ENCODE results near the gene PCNX3.

Gene PCNX3

DNA sequence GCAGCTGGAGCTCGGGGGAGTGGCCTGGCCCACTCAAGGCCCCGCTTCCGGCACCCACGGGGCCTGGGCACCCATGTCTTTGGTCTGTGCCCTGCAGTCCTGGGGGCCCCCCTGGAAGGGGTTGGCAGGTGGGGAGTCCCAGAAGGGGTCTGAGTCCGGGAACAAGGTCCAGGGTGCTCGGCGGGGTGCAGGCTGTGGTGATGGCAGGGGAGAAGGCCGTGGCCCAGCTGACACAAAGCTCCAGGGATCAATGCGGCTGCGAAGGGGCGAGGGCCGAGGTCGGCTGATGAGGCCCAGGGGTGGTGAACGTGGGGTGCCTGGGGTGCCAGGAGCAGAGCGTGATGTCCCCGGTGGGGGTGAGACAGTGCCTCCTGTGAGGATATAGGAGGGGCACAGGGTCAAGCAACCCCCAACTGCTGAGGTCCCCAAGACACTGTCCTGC, 17.3 kb upstream of the PCNX3 start:
- DNase-seq (ENCODE audit: low read depth, low spot score) = no peak

- no peak for DNase-seq (ENCODE audit: low read depth, low spot score)
Observed at GRCh38 chr11:65599216-65599954, 16.2 kb upstream of the PCNX3 start.

DNA sequence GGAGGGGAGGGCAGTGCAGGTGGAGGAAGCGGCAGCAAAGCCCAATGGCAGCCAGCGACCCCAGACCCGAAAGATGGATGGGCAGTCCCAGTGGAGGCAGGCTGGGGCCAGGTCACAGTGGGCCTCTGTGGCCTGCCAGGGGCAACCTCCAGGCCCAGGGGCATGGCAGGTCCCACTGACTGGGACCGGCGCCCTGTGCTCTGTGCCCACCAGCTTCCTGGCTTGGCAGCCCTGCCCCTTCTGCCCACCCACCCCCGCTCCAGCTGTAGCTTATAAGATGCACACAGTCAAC, 15.7 kb upstream of the PCNX3 start:
- no peak for DNase-seq (ENCODE audit: low read depth, low spot score)

- no peak for DNase-seq (ENCODE audit: low read depth, low spot score)
Observed at GRCh38 chr11:65604258-65604657, 11.3 kb upstream of the PCNX3 start.

DNA sequence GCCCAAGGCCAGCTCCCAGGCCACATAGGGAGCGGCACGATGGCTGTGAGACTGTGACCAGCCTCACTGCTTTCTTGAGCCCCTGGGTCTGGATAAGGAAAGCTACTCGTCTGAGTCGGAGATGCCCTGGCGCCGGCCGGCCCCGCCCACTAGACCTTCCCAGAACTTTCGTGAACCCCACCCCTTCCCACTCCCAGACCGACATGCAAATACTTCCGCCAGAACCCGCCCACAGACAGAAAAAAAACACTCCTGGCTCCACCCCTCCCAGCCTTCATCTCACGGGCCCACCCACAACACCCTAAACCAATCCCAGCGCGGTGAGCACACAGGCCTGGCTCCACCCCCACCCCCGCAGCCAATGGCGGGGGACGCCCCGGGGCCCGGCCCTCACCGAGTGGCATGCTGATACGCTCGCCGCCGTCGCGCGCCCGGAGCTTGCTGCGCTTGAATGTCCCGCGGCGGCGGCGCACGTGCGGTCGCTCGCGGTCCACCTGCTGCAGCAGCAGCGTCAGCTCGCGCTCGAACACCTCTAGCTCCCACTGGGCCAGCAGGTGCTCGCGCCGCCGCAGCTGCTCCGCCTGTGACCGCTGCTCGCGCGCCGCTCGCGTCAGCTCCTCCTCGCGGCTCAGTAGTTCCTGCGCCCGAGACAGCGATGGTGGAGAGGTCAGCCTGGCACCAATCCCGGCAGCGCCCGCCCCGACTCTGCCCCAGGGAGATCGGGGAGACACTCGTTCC, 8.5 kb upstream of the PCNX3 start:
- peak; percentile 67 for DNase-seq (ENCODE audit: low read depth, low spot score)

DNA sequence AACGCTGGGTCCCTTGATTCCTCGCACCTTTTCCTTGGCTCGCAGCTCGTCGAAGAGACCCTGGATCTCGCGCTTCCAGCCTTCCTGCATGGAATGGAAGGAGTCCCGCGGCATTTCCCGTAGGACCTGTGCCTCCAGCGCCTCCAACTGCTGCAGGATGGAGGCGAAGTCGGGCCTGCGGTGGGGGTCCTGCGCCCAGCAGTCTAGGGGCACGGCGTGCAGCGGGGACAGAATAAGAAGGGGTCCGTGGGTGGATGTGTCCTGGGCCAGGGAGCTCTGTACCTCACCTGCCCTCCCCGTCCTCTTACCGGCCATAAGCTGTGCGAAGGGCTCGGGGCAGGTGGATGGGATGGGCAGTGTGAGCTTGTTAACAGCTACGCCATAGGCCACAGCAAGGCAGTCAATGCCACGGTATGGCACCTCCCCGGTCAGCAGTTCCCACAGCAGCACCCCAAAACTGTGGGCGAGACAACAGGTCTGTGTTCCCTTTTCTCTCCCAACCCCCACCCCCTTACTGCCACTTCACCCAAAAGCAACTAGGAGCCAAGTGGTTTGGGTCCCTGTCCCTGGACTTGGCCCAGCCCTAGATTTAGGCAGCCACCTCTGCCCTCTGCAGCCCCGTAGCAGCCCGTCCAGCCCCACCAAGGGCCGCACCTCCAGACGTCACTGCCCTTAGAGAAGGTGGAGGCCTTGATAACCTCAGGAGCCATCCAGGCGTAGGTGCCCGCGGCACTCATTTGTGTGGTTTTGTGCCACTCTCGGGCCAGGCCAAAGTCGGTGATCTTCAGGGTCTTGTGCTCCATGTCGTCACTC, 7.8 kb upstream of the PCNX3 start:
- DNase-seq (ENCODE audit: low read depth, low spot score) = no peak

- no peak for DNase-seq (ENCODE audit: low read depth, low spot score)
Observed at GRCh38 chr11:65609229-65609628, 6.3 kb upstream of the PCNX3 start.

DNA sequence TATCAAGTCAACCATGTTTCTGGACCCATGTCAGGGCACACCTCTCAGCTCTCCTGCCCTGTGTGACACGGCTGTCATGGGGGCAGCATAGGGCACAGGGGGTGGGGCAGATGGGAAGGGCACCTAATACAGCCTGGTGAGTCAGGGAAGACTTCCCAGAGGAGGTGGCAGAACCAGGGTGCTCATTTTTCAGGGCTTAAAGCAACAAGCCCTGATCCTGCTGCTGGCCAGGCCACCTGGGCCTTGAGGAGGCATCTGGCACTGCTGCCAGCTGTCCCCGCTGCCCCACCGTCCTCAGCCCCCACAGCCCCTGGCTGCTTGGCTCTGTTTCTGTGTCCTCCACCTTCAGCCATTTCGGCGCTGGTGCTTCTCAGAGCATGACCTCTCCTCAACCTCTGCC, 5.9 kb upstream of the PCNX3 start:
- DNase-seq (ENCODE audit: low read depth, low spot score) = no peak

- DNase-seq (ENCODE audit: low read depth, low spot score) = no peak
Observed at GRCh38 chr11:65610404-65610803, 5.2 kb upstream of the PCNX3 start.

GRCh38 chr11:65611028-65611757, 4.4 kb upstream of the PCNX3 start:
- DNase-seq (ENCODE audit: low read depth, low spot score) = no peak

GRCh38 chr11:65611758-65612603, 3.6 kb upstream of the PCNX3 start:
- no peak for DNase-seq (ENCODE audit: low read depth, low spot score)

GRCh38 chr11:65612691-65613090, 2.9 kb upstream of the PCNX3 start:
- DNase-seq (ENCODE audit: low read depth, low spot score) = no peak

DNA sequence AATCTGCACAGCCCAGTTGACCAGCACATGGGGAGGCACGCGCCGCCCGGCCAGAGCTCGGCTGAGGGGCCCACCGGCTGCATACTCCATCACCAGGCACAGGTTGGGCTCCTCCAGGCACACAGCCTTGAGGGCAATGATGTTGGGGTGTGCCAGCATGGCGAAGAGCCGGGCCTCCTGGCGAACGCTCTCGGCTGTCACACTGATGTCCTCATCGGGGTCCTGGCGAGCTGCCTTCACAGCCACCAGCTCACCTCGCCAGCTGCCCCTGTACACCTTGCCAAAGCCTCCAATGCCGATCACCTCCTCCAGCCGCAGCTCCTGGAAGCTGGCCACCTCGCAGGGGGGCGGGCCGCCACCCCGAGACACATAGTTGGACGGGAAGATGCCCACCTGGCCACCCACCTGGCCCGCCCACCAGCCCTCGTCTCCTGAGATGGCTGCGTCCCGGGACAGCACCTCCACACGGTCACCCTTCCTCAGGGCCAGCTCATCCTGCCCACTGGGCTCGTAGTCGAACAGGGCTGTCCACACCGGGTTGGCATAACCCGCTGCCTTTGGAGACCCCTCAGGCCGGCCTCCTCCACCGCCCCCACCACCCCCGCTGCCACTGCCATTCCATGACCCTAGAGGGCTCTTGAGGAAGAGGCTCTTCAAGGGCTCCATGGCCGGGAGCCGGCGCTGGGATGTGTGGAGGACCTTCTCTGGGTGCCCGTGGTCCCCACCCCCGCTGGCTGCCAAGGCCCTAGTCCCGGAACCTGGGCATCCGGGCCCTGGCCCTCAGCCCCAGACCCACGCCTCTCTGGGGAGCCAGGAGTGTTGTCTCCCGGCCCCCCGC, 2.3 kb upstream of the PCNX3 start:
- no peak for DNase-seq (ENCODE audit: low read depth, low spot score)

DNA sequence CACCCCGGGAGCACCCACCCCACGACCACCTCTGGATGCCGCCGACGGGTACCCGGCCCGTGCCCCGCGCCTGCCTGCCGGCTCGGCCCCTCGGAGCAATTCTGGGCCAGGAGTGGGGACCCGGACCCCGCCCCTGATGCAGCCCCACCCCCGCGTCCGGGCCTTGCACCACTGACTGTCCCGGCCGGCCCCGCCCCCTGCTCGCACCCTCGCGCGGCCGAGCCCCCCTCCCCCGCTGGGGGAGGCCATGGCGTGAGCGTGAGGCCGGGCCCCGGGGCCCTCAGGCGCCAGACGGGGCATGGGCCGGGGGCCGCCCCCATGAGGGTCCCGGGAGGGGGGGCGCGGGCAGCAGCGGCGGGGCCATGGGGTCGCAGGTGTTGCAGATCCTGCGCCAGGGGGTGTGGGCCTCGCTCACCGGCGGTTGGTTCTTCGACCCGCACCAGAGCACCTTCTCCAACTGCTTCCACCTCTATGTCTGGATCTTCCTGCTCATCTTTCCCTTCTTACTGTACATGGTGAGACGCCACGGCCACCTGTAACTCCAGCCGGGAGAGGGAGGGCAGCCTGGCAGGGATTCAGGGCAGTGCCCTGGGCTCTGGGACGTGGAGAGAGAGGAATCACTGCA, 486 bp downstream of the PCNX3 start:
- DNase-seq (ENCODE audit: low read depth, low spot score) = no peak

- DNase-seq (ENCODE audit: low read depth, low spot score) = no peak
Observed at GRCh38 chr11:65616575-65617001, 1.0 kb downstream of the PCNX3 start.

GRCh38 chr11:65617136-65617850, 1.7 kb downstream of the PCNX3 start:
- no peak for DNase-seq (ENCODE audit: low read depth, low spot score)

DNA sequence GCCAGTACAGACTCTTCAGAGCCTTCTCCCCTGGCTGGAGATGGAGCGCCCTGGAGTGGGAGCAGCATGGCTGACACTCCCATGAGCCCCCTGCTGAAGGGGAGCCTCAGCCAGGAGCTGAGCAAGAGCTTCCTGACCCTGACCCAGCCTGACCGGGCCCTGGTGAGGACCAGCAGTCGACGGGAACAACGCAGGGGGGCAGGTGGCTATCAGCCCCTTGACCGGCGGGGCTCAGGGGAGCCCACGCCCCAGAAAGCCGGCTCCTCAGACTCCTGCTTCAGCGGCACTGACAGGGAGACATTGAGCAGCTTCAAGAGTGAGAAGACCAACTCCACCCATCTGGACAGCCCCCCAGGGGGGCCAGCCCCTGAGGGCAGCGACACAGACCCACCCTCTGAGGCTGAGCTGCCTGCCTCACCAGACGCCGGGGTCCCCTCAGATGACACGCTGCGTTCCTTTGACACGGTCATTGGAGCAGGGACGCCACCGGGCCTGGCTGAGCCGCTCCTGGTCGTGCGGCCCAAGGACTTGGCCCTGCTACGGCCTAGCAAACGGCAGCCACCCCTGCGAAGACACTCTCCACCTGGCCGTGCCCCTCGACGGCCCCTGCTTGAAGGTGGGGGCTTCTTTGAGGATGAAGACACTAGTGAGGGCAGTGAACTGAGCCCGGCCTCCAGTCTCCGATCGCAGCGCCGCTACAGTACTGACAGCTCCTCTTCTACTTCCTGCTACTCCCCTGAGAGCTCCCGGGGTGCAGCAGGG, 2.6 kb downstream of the PCNX3 start:
- no peak for DNase-seq (ENCODE audit: low read depth, low spot score)

- no peak for DNase-seq (ENCODE audit: low read depth, low spot score)
Observed at GRCh38 chr11:65618763-65619162, 3.2 kb downstream of the PCNX3 start.
